GM12878 (cell line): Measurements from ENCODE around the gene FIBCD1.

Experiments used
- BHLHE40 ChIP-seq, 2 experiments: fragments of 450-650 bp in 1 of 2; IDR thresholded peaks; 2 replicates each; pipeline ENCODE4 v1.6.1; 2011 to 2017; ENCODE audit warnings: low read depth in 2 of 2, borderline replicate concordance in 1 of 2, improper control_type of control experiment in 1 of 2, low read length in 1 of 2, mild to moderate bottlenecking in 1 of 2
- CBX5 ChIP-seq: sonication (generic); IDR thresholded peaks from 2 replicates; pipeline ENCODE4 v1.6.1; 2016; ENCODE audit warnings: low read depth, moderate library complexity, mild to moderate bottlenecking, inconsistent platforms
- CEBPB ChIP-seq, 2 experiments: fragments of 150-350 bp in 1 of 2; IDR thresholded peaks; 2 replicates each; pipeline ENCODE4 v1.6.1; 2012 to 2014; ENCODE audit warnings: low read depth in 2 of 2, low read length in 2 of 2, borderline replicate concordance in 1 of 2, inconsistent platforms in 1 of 2
- EP300 ChIP-seq, 2 experiments: fragments of 150-350 bp in 1 of 2; IDR thresholded peaks; 2 replicates each; pipeline ENCODE4 v1.6.1; 2011 to 2012; ENCODE audit warnings: low read depth in 2 of 2, low read length in 2 of 2, borderline replicate concordance in 1 of 2, improper control_type of control experiment in 1 of 2, inconsistent platforms in 1 of 2; ENCODE audit not compliant: control insufficient read depth in 1 of 2
- EZH2 ChIP-seq: IDR thresholded peaks from 2 replicates; pipeline ENCODE4 v1.6.1; 2012; ENCODE audit warnings: low read depth, mild to moderate bottlenecking, control low read depth, inconsistent platforms, low read length, borderline replicate concordance; ENCODE audit not compliant: control insufficient read depth
- NFYA ChIP-seq: IDR thresholded peaks from 2 replicates; pipeline ENCODE4 v1.6.1; 2011; ENCODE audit warnings: low read depth, mild to moderate bottlenecking, low read length, improper control_type of control experiment, borderline replicate concordance
- POLR2AphosphoS5 ChIP-seq: IDR thresholded peaks from 2 replicates; pipeline ENCODE4 v1.6.1; 2011; ENCODE audit warnings: mild to moderate bottlenecking, low read length, inconsistent platforms
- RCOR1 ChIP-seq: conservative IDR thresholded peaks from 2 replicates; pipeline ENCODE4 v1.6.1; 2012; ENCODE audit warnings: low read depth, low read length, improper control_type of control experiment
- SP1 ChIP-seq: IDR thresholded peaks from one replicate; pipeline ENCODE4 v1.6.1; 2011; ENCODE audit warnings: low read depth, low read length
- YBX1 ChIP-seq: fragments of 450-650 bp; IDR thresholded peaks from 2 replicates; pipeline ENCODE4 v1.6.1; 2016; ENCODE audit warnings: antibody characterized with exemption
- ZNF384 ChIP-seq: IDR thresholded peaks from 2 replicates; pipeline ENCODE4 v1.6.1; 2012; ENCODE audit warnings: low read depth, mild to moderate bottlenecking, low read length, improper control_type of control experiment, borderline replicate concordance
- TF ChIP-seq, protein P1 (sequence below), 3 experiments: IDR thresholded peaks in 2 of 3; conservative IDR thresholded peaks in 1 of 3; 2 replicates each; pipeline ENCODE4 v1.5.1; 2011; ENCODE audit warnings: low read depth in 3 of 3, low read length in 3 of 3, mild to moderate bottlenecking in 3 of 3, control low read depth in 2 of 3, moderate library complexity in 2 of 3, inconsistent platforms in 1 of 3, mixed read lengths in 1 of 3; ENCODE audit not compliant: control insufficient read depth in 2 of 3, insufficient read depth in 1 of 3; ENCODE audit errors: extremely low read depth in 1 of 3
- TF ChIP-seq, protein P2 (sequence below): IDR thresholded peaks from 2 replicates; pipeline ENCODE4 v1.6.1; 2012; ENCODE audit warnings: mild to moderate bottlenecking, low read depth, low read length

DNA sequence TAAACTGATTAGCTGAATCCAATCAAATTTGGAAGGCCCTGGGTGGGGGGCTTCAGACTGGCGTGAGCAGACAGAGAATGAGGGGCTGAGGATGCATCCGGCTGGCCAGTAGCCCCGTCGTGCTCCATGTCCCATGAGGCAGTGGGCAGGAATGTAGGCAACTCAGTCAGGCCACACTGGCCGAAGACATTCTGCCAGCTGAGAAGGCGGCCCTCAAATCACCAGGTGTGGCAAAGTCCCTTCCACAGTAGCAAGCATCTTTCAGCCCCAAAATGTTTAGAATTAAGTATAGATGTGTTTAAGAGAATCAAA lies 44.3 kb upstream of the FIBCD1 start:
- TF ChIP-seq, protein P1, sequence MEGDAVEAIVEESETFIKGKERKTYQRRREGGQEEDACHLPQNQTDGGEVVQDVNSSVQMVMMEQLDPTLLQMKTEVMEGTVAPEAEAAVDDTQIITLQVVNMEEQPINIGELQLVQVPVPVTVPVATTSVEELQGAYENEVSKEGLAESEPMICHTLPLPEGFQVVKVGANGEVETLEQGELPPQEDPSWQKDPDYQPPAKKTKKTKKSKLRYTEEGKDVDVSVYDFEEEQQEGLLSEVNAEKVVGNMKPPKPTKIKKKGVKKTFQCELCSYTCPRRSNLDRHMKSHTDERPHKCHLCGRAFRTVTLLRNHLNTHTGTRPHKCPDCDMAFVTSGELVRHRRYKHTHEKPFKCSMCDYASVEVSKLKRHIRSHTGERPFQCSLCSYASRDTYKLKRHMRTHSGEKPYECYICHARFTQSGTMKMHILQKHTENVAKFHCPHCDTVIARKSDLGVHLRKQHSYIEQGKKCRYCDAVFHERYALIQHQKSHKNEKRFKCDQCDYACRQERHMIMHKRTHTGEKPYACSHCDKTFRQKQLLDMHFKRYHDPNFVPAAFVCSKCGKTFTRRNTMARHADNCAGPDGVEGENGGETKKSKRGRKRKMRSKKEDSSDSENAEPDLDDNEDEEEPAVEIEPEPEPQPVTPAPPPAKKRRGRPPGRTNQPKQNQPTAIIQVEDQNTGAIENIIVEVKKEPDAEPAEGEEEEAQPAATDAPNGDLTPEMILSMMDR (IDR thresholded peaks at IDR 0.05 in 2 of 3, conservative IDR thresholded peaks at IDR 0.05 in 1 of 3; ENCODE audit: control insufficient read depth in 2 of 3, extremely low read depth in 1 of 3, insufficient read depth in 1 of 3, low read depth in 3 of 3, low read length in 3 of 3) = no peak
- TF ChIP-seq SP1 (no peak), BHLHE40 (IDR thresholded peaks at IDR 0.05; ENCODE audit: borderline replicate concordance in 1 of 2, low read depth in 2 of 2, low read length in 1 of 2) (no peak), YBX1 (no peak), EZH2 (no peak), POLR2AphosphoS5 (no peak), EP300 (IDR thresholded peaks at IDR 0.05; ENCODE audit: borderline replicate concordance in 1 of 2, control insufficient read depth in 1 of 2, low read depth in 2 of 2, low read length in 2 of 2) (no peak), NFYA (no peak), CEBPB (IDR thresholded peaks at IDR 0.05; ENCODE audit: borderline replicate concordance in 1 of 2, low read depth in 2 of 2, low read length in 2 of 2) (no peak), RCOR1 (no peak), CBX5 (no peak), ZNF384 (no peak)
- TF ChIP-seq, protein P2, sequence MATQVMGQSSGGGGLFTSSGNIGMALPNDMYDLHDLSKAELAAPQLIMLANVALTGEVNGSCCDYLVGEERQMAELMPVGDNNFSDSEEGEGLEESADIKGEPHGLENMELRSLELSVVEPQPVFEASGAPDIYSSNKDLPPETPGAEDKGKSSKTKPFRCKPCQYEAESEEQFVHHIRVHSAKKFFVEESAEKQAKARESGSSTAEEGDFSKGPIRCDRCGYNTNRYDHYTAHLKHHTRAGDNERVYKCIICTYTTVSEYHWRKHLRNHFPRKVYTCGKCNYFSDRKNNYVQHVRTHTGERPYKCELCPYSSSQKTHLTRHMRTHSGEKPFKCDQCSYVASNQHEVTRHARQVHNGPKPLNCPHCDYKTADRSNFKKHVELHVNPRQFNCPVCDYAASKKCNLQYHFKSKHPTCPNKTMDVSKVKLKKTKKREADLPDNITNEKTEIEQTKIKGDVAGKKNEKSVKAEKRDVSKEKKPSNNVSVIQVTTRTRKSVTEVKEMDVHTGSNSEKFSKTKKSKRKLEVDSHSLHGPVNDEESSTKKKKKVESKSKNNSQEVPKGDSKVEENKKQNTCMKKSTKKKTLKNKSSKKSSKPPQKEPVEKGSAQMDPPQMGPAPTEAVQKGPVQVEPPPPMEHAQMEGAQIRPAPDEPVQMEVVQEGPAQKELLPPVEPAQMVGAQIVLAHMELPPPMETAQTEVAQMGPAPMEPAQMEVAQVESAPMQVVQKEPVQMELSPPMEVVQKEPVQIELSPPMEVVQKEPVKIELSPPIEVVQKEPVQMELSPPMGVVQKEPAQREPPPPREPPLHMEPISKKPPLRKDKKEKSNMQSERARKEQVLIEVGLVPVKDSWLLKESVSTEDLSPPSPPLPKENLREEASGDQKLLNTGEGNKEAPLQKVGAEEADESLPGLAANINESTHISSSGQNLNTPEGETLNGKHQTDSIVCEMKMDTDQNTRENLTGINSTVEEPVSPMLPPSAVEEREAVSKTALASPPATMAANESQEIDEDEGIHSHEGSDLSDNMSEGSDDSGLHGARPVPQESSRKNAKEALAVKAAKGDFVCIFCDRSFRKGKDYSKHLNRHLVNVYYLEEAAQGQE = no peak
